GM19324 (cell line): Measurements from ENCODE around the gene C5orf24.
"Not testable (repeated sequence)": the region's sequence is repeated elsewhere in the genome, so short reads cannot be mapped to it uniquely, and the experiment has no call there.

Experiments
- ATAC-seq: cut with Tn5 transposase; IDR thresholded peaks from one replicate; pipeline ENCODE4 v1.9.1; 2021; ENCODE audit warnings: mild to moderate bottlenecking, moderate library complexity; ENCODE audit not compliant: unreplicated experiment, low FRiP score

C5orf24 gene

GRCh38 chr5:134851307-134851923, 5.6 kb downstream of the C5orf24 start:
- no peak for ATAC-seq

GRCh38 chr5:134856465-134856864, 10.7 kb downstream of the C5orf24 start:
- ATAC-seq = not testable (repeated sequence)

GRCh38 chr5:134857401-134857800, 11.6 kb downstream of the C5orf24 start:
- ATAC-seq = no peak

- no peak for ATAC-seq
Observed at GRCh38 chr5:134864707-134865106, 18.9 kb downstream of the C5orf24 start.

- ATAC-seq = no peak
Observed at GRCh38 chr5:134873494-134873893, 27.7 kb downstream of the C5orf24 start.

GRCh38 chr5:134873987-134874830, 28.4 kb downstream of the C5orf24 start, which contains the start of gene TXNDC15:
TXNDC15 (plus strand) TSS chr5:134874371; CDS start chr5:134874428, 57 bp downstream.
- ATAC-seq = peak; percentile 67

- peak; percentile 24 for ATAC-seq
Observed at GRCh38 chr5:134874831-134875655, 29.3 kb downstream of the C5orf24 start.

GRCh38 chr5:134877159-134877558, 31.4 kb downstream of the C5orf24 start:
- peak; percentile 45 for ATAC-seq

GRCh38 chr5:134878403-134878802, 32.6 kb downstream of the C5orf24 start:
- no peak for ATAC-seq

GRCh38 chr5:134879456-134879855, 33.7 kb downstream of the C5orf24 start:
- no peak for ATAC-seq

- not testable (repeated sequence) for ATAC-seq
Observed at GRCh38 chr5:134880937-134881336, 35.2 kb downstream of the C5orf24 start.

- ATAC-seq = not testable (repeated sequence)
Observed at GRCh38 chr5:134881711-134882110, 35.9 kb downstream of the C5orf24 start.

- ATAC-seq = no peak
Observed at GRCh38 chr5:134887593-134888159, 41.9 kb downstream of the C5orf24 start.

GRCh38 chr5:134889335-134889734, 43.6 kb downstream of the C5orf24 start:
- ATAC-seq = no peak

- ATAC-seq = no peak
Observed at GRCh38 chr5:134891473-134891872, 45.7 kb downstream of the C5orf24 start.

- ATAC-seq = no peak
Observed at GRCh38 chr5:134892282-134892681, 46.5 kb downstream of the C5orf24 start.

GRCh38 chr5:134892926-134893325, 47.2 kb downstream of the C5orf24 start:
- ATAC-seq = no peak

GRCh38 chr5:134893748-134894505, 48.2 kb downstream of the C5orf24 start:
- ATAC-seq = no peak

GRCh38 chr5:134902071-134902801, 56.5 kb downstream of the C5orf24 start:
- ATAC-seq = no peak
